IPS-18c (cell line): ENCODE data around the gene RAD51B.
A peak's percentile ranks its signal among the peaks of the same experiment; 100 is the strongest.
"Not testable (repeated sequence)": the region's sequence is repeated elsewhere in the genome, so short reads cannot be mapped to it uniquely, and the experiment has no call there.

ENCODE experiments used
- H3K4me3 ChIP-seq: 2 replicates; pipeline ENCODE4 v1.7.0; 2013; ENCODE audit warnings: low read depth, mild to moderate bottlenecking, low read length, moderate library complexity; ENCODE audit not compliant: insufficient read depth
- H3K9me3 ChIP-seq: one replicate; pipeline ENCODE4 v1.6.1; 2013; ENCODE audit warnings: mild to moderate bottlenecking, low read length, moderate library complexity; ENCODE audit not compliant: control insufficient read depth, insufficient read depth

Gene RAD51B

DNA sequence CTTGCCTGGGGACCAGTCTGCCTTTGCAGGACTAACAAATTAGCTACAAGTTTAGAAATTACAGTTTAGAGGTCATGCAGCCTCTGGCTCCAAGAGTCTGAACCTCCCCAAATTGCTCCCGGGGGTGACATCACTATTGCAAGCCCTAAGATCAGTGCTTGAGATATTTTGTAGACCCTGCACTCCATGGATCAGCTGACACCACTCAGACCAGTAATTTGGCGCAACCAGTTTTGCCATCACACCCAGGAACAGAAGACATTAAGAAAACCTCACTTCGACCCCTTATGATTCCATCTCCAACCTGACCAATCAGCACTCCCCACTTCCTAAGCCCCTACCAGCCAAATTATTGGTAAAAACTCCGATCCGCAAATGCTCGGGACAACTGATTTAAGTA is 1.1 kb upstream of the RAD51B start:
- H3K4me3 ChIP-seq: not testable (repeated sequence)

DNA sequence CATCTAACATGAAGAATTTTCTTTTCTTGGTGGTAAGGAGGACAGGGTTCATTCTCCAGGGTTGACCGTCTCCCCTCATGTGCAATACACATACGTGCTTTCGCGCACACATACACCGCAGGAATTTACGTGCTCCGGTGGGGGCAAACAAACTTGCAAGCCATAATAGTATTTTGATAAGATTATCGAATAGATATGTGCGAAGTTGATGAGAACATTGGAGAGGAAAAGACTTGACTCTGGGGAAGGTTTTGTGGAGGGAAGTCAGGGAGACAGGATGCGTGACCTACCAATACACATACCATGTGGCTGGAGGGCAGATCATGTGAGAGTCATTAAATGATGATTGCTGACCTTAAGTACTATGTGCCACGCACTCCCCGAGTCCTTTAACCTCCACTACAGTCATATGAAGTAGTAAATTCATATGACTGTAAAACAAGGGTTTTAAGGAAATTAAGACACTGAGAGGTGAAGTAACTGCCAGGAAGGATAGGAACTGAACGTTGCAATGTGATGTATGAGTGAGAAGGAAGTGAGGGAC is 921 bp downstream of the RAD51B start:
- Histone ChIP-seq H3K9me3 (no peaks in the 10 kb centered on the region), H3K4me3 (peak overlapping the region; percentile 61)

More for the DNA sequence above, 1.1 kb upstream of the RAD51B start:
- not testable (repeated sequence) for H3K9me3 ChIP-seq

DNA sequence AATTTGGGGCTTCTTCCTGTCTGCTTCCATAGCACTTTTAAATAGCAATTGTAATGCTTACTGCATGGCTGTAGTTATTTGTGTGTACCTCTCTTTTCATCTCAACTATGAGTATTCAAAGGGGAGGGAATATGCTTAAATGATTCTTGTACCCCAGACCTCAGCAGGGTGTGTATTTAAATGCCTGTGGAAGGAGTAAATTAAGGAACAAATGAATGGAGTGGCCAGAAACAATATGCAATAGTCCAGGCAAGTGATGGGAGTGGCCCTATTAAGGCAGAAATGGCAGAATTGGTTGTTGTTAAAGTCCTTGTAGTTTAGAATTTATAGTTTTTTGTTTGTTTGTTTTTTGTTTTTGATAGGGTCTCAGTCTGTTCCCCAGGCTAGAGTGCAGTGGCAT is 1.5 kb downstream of the RAD51B start:
- Histone ChIP-seq H3K4me3 (no peak overlapping the region), H3K9me3 (no peaks in the 10 kb centered on the region)

DNA sequence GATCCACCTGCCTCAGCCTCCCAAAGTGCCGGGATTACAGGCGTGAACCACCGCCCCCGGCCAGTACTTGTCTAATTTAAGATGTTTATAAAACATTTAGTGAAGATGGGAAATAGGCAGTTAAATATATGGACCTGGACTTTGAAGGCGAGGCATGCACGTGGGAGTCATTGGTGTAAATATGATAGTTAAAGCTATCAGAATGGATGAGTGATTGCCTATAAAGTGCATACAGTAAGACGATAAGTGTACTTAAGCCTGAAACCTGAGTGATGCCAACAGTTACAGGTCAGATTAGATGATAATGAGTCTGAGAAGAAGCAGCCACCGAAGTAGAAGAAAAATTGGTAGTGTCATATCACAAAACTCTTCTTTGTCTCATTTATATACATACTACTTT is 11.5 kb downstream of the RAD51B start:
- Histone ChIP-seq H3K9me3 (no peaks in the 10 kb centered on the region), H3K4me3 (no peak overlapping the region)

DNA sequence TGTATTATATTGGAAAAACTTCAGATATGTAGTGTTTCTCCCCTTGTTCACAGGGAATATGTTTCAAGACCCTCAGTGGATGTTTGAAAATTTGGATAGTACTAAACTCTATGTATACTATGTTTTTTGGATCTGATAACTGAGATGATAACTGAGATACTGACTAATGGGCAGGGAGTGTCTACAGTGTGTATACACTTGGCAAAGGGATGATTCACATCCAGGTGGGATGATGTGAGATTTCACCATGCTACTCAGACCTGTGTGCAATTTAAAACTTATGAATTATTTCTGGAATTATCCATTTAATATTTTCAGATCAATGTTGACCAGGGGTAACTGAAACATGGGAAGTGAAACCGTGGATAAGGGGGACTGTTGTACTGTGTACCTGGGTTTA is 13.8 kb downstream of the RAD51B start:
- Histone ChIP-seq H3K9me3 (no peaks in the 10 kb centered on the region), H3K4me3 (no peak overlapping the region)

DNA sequence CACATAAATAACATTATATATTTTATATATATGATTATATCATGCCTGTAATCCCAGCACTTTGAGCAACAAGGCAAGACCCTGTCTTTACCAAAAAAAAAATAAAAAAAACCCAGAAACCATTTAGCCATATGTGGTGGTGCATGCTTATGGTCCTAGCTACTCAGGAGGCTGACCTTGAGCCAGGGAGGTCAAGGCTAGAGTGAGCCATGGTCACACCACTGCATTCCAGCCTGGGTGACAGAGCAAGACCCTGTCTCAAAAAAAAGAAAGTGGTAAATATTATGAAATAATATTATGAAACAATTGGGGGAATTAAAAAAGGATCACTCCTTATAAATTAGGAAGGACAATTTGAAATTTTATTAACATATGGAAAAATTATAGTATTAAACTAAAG is 16.0 kb downstream of the RAD51B start:
- no peak overlapping the region for H3K4me3 ChIP-seq
- H3K9me3 ChIP-seq: no peaks in the 10 kb centered on the region

DNA sequence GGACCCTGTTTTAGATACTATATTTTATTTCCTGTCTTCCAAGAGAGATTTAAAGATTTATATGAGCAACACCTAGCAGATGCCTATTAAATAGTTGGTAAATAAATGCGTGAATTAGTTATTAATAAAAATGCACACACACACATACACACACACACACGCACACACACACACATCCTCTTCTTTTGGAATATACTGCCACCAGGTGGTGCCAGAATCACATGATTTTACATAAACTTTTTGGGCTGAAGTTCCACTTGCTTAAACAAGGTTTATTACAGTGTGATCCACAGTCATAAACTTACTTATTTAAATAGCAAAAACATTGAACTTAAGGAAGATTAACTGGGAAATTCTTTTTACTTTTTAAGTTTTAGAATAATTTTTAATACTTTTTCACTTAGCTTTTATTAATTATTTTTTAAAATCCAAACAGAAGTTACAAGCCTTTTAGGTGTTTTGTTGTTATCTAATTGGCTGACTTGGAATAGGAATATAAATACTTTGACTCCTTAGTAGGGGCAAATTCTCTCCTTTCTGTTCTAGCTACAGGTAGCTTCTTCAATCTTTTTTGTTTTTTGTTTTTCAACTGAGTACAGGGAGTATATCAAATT is 17.5 kb downstream of the RAD51B start:
- Histone ChIP-seq H3K9me3 (no peaks in the 10 kb centered on the region), H3K4me3 (no peak overlapping the region)

DNA sequence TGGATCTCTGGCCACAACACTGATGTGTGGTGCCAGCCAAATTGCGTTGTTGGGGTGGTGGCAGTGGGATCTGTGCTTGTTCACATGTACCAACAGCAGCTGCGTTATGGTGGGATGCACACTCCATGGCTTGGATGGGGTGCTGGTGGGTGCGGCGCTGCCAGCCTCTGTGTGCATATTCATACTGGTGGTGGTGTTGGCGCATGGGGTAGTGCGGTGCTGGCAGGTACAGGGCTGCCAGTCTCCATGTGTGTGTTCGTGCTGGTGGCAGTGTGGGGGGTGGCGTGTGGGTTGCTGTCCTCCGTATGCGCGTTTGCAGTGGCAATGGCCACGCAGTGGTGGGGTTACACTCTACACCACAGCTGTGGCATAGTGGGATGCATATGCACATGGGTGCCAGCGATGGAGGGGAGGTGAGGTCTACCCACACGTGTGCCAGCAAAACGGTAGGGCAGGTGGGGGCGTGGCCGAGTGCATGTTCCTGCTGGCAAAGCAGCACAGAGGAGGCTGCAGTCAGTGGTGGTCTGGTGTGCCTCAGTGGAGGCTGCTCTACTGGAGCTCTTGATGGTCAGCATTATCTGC is 26.5 kb downstream of the RAD51B start:
- Histone ChIP-seq H3K9me3 (no peaks in the 10 kb centered on the region), H3K4me3 (no peak overlapping the region)

DNA sequence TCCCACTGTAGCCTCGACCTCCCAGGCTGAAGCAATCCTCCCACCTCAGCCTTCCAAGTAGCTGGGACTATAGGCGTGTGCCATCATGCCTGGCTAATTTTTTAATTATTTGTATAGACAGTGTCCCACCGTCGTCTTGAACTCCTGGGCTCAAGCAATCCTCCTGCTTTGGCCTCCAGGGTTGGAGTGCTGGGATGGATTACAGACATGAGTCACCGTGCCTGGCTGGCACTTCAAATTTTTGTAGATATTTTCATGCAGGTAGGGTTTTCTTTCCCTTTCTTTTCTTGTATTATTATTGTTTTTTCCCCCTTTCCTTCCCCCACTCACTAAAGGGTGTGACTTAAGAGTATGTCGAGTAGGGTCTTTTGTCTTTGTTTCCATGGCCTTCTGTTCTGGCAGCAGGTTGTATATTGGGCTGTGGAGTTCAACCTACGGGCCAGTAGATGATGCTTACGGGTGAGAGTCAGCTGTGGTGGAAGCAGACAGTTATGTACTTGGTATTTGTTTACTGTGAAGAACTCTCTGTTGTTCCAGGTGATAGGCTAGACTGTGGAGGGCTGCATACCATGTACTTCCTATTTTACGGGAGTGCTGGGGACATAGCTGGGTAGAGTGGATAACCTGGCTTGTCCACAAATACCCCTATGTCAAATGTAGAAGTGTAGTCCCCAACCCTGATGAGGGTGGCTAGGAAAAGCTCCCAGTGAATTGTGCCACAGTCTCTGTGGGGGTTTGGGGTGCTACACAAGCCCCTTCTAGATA is 30.7 kb downstream of the RAD51B start:
- H3K4me3 ChIP-seq: no peak overlapping the region
- no peaks in the 10 kb centered on the region for H3K9me3 ChIP-seq

DNA sequence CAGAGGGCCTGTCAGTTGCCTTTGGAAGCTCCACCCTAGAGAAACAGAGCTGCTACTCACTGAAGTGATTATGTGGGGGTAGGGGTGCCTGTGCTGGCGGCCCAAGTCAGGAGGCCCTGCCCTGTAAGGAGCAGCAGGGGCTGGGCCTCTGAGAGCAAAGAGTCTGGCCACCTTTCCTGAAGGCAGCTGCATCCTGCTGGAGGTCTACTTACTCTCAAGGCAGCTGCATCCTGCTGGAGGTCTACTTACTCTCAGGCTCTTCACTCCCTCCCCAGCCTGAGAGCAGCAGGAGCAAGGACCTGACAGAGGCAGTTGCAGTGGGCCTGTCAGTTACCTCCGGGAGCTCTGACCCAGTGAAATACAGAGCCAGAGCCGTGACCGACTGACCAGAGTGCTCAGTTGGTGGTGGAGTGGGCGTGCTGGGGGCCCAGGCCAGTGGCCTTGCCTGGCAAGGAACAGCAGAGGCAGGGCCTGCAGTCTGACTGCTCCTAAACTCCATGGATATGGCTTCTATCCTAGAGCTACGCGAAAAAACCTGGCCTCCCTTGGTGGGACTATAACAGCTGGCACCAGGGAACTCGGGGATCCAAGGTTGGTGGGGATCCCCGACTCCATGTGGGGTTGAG is 32.3 kb downstream of the RAD51B start:
- Histone ChIP-seq H3K4me3 (no peak overlapping the region), H3K9me3 (no peaks in the 10 kb centered on the region)

DNA sequence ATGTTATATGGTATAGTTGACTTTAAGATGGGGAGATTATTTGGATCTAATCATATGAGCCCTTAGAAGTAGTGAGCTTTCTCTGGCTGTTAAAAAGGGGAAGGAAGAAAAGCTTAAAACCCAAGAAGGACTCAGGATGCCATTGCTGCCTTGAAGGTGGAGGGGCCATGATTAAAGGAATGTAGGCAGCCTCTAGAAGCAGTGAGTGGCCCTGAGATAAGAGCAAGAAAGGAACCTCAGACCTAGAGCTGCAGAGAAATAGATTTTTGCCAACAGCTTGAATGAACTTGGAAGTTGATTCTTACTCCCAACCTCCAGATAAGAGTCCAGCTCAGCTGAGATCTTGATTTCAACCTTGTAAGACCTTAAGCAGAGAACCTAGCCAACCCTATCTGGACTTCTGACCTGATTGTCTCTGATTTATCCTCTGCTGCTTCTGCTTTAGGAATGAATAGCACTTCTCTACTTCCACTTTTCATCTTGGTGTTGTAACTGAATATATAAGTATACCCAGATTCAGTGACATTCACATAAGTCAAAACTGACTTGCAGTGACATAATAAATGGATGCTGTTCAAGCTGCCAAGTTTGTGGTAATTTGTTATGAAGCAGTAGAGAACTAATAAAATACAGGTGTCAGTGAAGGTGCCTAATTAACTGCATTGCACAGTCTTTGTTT is 33.5 kb downstream of the RAD51B start:
- Histone ChIP-seq H3K4me3 (no peak overlapping the region), H3K9me3 (no peaks in the 10 kb centered on the region)

DNA sequence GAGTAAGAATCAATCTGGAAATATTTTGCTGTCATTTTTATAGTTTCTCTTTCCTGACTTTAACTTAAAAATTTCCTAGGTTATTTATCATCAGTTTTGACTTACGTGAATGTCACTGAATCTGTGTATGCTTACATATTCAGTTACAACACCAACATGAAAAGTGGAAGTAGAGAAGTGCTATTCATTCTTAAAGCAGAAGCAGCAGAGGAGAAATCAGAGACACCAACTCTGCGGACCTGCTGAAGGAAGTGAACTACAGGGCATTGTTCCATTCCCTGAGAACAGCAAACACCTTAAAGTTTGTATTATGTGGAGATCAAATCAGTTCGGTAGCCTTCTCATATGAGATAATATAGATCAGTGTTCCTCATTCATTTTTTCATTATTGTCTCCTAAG is 34.1 kb downstream of the RAD51B start:
- no peak overlapping the region for H3K4me3 ChIP-seq
- no peaks in the 10 kb centered on the region for H3K9me3 ChIP-seq

DNA sequence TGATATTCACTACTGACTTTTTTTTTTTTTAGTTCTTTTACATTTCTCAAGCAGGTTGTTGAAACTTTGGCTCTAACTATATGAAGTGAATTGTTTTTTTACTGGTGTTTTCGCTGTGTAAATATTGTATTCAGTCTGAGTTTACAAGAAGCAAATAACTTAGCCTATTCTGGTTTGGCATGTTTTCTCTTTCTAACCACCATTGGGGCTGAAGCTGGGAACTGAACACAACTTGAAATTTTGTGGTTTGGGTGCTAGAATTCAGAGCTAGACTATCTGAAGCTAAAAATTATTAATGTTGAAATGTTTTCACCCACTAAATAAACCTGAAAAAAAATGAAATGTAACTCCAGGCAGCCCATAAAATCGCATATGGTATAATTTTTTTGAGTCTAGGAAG is 37.2 kb downstream of the RAD51B start:
- Histone ChIP-seq H3K9me3 (no peaks in the 10 kb centered on the region), H3K4me3 (no peak overlapping the region)

DNA sequence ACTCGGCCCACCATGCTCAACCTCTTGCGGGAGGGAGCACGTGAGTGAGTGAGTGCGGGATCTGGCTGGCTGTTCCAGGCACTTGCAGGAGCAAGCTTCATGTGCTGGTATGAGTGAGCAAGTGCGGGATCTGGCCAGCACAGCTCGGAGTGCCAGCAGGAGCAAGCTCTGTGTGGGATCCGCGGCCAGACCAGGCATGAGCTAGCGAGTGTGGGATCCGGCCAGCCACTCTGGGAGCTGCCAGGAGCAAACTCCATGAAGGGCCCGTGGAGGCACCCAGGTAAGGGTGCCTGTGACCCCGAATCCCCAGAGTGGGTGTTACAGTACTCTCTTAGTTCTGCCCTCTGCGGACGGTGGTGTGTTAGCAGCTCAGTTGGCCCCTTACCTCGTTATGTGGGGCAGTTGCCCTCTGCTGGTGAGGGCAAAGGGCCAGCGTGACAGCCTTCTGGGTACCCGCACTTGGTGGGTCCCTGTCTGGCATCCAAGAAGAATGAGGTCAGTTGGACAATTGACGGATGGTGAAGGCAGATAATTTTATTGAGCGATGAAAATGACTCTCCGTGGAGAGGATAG is 38.3 kb downstream of the RAD51B start:
- Histone ChIP-seq H3K4me3 (no peak overlapping the region), H3K9me3 (no peaks in the 10 kb centered on the region)

DNA sequence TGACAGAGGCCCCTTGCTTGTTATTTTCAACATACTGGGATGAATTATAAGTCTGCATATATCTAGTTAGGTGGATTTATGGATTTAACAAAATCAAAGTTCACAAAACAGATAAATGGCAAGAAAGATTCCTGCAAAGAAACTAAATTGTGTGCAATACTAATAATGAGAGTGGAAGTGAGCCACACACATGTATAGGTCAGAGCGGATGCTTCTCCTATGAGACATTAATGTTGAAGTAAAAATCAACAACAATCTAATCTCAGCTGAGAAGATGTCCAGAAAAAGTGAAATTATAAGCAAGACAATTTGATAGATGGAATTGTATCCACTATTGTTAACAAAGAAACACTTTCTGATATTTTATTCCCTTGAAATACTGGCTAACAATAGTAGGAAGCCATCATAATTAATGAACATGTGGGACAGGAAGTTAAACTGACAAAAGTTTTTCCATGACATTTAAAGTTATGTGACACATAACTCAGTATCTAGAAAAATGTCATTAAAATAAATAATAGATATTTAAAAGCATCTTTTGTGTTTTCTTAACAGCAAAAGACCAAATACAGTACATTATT is 39.7 kb downstream of the RAD51B start:
- H3K4me3 ChIP-seq: no peak overlapping the region
- H3K9me3 ChIP-seq: no peaks in the 10 kb centered on the region

DNA sequence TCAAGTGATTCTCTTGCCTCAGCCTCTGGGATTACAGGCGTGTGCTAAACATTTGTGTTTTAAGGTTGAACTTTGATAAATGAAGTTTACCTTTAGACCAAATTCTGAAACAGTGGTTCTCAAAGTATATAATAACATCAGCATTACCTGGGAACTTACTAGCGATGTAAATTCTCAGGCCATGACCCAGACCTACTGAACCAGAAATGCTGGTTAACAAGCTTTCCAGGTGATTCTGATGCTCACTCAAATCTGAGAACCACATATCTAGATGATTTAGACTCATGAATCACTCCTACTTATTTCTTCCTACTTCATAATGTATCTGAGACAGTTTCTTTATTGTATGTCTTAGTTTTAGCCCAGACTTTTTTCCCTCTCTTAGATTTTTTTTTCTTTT is 43.6 kb downstream of the RAD51B start:
- no peaks in the 10 kb centered on the region for H3K9me3 ChIP-seq

More for the DNA sequence above, 43.6 kb downstream of the RAD51B start:
- H3K4me3 ChIP-seq: no peak overlapping the region
